Natural killer cell (primary cell): ENCODE measurements around the gene ARSH. TPM values are rescaled to one million over a fixed set of nuclear protein-coding genes. Genes with fewer than 3 reads are reported as not detected.

ENCODE experiments used
- ATAC-seq, 3 donors: fragments of 150-1000 bp in 2 of 3; fragments of 200-7000 bp in 1 of 3; cut with Tn5 transposase; 1 replicate in 1 of 3; 2 replicates in 2 of 3; pipeline ENCODE4 v1.10.0; 2021; ENCODE audit warnings: mild to moderate bottlenecking in 2 of 3, moderate library complexity in 2 of 3
- DNase-seq, 2 donors: peaks; one replicate each; pipeline versions ENCODE4 v3.0.0 to v3.0.0-alpha.2; 2013 to 2021; ENCODE audit warnings: mixed read lengths in 1 of 2
- H3K27ac ChIP-seq: one replicate; pipeline ENCODE4 v1.5.1; 2013; ENCODE audit warnings: mild to moderate bottlenecking, low read length
- H3K27me3 ChIP-seq: one replicate; pipeline ENCODE4 v1.6.1; 2013; ENCODE audit warnings: low read length; ENCODE audit not compliant: control insufficient read depth, insufficient read depth
- H3K36me3 ChIP-seq: one replicate; pipeline ENCODE4 v1.6.1; 2013; ENCODE audit warnings: low read length; ENCODE audit not compliant: control insufficient read depth, insufficient read depth
- H3K4me1 ChIP-seq: one replicate; pipeline ENCODE4 v1.6.1; 2013; ENCODE audit warnings: low read length; ENCODE audit not compliant: control insufficient read depth, insufficient read depth
- H3K4me3 ChIP-seq: one replicate; pipeline ENCODE4 v1.5.1; 2013; ENCODE audit warnings: low read length
- H3K9me3 ChIP-seq: one replicate; pipeline ENCODE4 v1.6.1; 2013; ENCODE audit warnings: low read length; ENCODE audit not compliant: control insufficient read depth, insufficient read depth
- H3K27ac Mint-ChIP-seq, 2 donors: one replicate each; pipeline ENCODE4 v1.8.0; 2022; ENCODE audit warnings: mild to moderate bottlenecking in 2 of 2, mixed read lengths in 2 of 2, moderate library complexity in 1 of 2
- H3K27me3 Mint-ChIP-seq, 2 donors: one replicate each; pipeline ENCODE4 v1.8.0; 2022; ENCODE audit warnings: low read depth in 2 of 2, mixed read lengths in 2 of 2
- H3K36me3 Mint-ChIP-seq: one replicate; pipeline ENCODE4 v1.8.0; 2022; ENCODE audit warnings: mixed read lengths
- H3K4me1 Mint-ChIP-seq, 2 donors: one replicate each; pipeline ENCODE4 v1.8.0; 2022; ENCODE audit warnings: mixed read lengths in 2 of 2
- H3K4me3 Mint-ChIP-seq: one replicate; pipeline ENCODE4 v1.8.0; 2022; ENCODE audit warnings: mild to moderate bottlenecking, moderate library complexity, mixed read lengths
- H3K9me3 Mint-ChIP-seq, 2 donors: one replicate each; pipeline ENCODE4 v1.8.0; 2022; ENCODE audit warnings: mixed read lengths in 2 of 2
- WGBS: methylation state at CpG from one replicate; pipeline ENCODE4 v1.1.7; 2013; ENCODE audit warnings: missing lambda C conversion rate; ENCODE audit not compliant: insufficient coverage; 5-methylcytosine and 5-hydroxymethylcytosine counted together
- intact Hi-C: fragments of 100-400 bp; cut with micrococcal nuclease; formaldehyde crosslinking; loops from one replicate; pipeline ENCODE4 v1.14.2; 2022
- total RNA-seq, 4 donors: library from RNA; stranded (reverse); fragments of 120-200 nt in 1 of 4; gene quantifications; one replicate each; pipeline versions ENCODE4 v1.2.3 to v1.2.4, GENCODE V29; 2013 to 2022
- TF ChIP-seq, protein P1 (sequence below): fragments of 200-600 bp; IDR thresholded peaks from one replicate; pipeline ENCODE4 v1.8.0; 2022; ENCODE audit warnings: antibody characterized with exemption

Gene ARSH
- not detected for total RNA-seq
- not detected for total RNA-seq (2013)

DNA sequence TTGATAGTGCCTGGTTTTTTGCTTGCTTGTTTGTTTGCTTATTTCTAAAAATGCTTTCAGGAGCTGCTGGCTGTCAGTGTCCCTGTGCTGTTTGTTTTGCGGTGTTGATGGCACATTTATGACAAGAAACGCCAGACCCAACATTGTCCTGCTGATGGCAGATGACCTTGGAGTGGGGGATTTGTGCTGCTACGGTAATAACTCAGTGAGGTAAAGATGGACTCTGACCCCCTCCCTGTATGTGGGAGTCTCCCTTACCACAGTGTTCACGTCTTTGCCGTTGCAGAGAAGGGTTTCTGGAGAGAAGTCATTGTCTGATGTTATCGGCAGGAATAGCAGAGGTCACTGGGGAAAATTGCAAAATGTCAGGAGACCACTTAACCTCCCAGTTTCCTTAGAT is at the start of gene ARSH:
ARSH (plus strand) TSS at position 52 of the 400 bp plus-strand sequence; CDS start at position 119, 67 bp downstream.
- Histone ChIP-seq H3K4me1 (no peaks in the 10 kb centered on the region), H3K4me3 (no peak within 1 kb of the TSS), H3K27me3 (no peaks in the 10 kb centered on the region), H3K27ac (no peak within 1 kb of the TSS), H3K36me3 (no peaks in the 10 kb centered on the region), H3K9me3 (no peaks in the 10 kb centered on the region)
- TF ChIP-seq, protein P1, sequence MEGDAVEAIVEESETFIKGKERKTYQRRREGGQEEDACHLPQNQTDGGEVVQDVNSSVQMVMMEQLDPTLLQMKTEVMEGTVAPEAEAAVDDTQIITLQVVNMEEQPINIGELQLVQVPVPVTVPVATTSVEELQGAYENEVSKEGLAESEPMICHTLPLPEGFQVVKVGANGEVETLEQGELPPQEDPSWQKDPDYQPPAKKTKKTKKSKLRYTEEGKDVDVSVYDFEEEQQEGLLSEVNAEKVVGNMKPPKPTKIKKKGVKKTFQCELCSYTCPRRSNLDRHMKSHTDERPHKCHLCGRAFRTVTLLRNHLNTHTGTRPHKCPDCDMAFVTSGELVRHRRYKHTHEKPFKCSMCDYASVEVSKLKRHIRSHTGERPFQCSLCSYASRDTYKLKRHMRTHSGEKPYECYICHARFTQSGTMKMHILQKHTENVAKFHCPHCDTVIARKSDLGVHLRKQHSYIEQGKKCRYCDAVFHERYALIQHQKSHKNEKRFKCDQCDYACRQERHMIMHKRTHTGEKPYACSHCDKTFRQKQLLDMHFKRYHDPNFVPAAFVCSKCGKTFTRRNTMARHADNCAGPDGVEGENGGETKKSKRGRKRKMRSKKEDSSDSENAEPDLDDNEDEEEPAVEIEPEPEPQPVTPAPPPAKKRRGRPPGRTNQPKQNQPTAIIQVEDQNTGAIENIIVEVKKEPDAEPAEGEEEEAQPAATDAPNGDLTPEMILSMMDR: no peak
- Mint-ChIP-seq H3K36me3 (no peaks in the 10 kb centered on the region), H3K9me3 (no peaks in the 10 kb centered on the region), H3K27ac (no peak within 1 kb of the TSS), H3K4me1 (no peaks in the 10 kb centered on the region), H3K27me3 (no peaks in the 10 kb centered on the region), H3K4me3 (no peak within 1 kb of the TSS)
- intact Hi-C loops: no loop called here
- ATAC-seq: no peak
- 81% methylated on average over 3 of the region's 6 CpGs for WGBS
- no peak for DNase-seq

GRCh38 chrX:2958199-2958598 is 48.1 kb upstream of the ARSH start:
- Histone ChIP-seq H3K27ac (no peak overlapping the region), H3K36me3 (no peaks in the 10 kb centered on the region), H3K4me1 (no peaks in the 10 kb centered on the region), H3K27me3 (no peaks in the 10 kb centered on the region), H3K4me3 (no peak overlapping the region), H3K9me3 (no peaks in the 10 kb centered on the region)
- DNase-seq (no peak), ATAC-seq (no peak)
- no peaks in the 10 kb centered on the region for H3K36me3 Mint-ChIP-seq
- intact Hi-C loops: no loop called here
- no peaks in the 10 kb centered on the region for H3K4me1 Mint-ChIP-seq
- no peak overlapping the region for H3K4me3 Mint-ChIP-seq
- TF ChIP-seq, protein P1: no peak
- H3K9me3 Mint-ChIP-seq: no peaks in the 10 kb centered on the region
- H3K27ac Mint-ChIP-seq: no peak overlapping the region
- WGBS: 85% methylated on average over 8 of the region's 9 CpGs
- peaks cover 3 to 47% of the 10 kb centered on the region in 2 donors for H3K27me3 Mint-ChIP-seq

- no peak for ATAC-seq
- 86% methylated on average over 14 of the region's 14 CpGs for WGBS
These were observed 45.4 kb upstream of the ARSH start for GRCh38 chrX:2960861-2961515.

More at GRCh38 chrX:2960861-2961515, 45.4 kb upstream of the ARSH start:
- Mint-ChIP-seq H3K4me3 (no peak overlapping the region), H3K4me1 (no peaks in the 10 kb centered on the region), H3K36me3 (no peaks in the 10 kb centered on the region), H3K27ac (no peak overlapping the region), H3K27me3 (peaks cover 3 to 44% of the 10 kb centered on the region in 2 donors), H3K9me3 (no peaks in the 10 kb centered on the region)
- TF ChIP-seq, protein P1: no peak
- H3K36me3 ChIP-seq: no peaks in the 10 kb centered on the region
- H3K4me3 ChIP-seq: no peak overlapping the region
- H3K4me1 ChIP-seq: no peaks in the 10 kb centered on the region
- no peak for DNase-seq
- H3K27me3 ChIP-seq: no peaks in the 10 kb centered on the region
- H3K9me3 ChIP-seq: no peaks in the 10 kb centered on the region
- intact Hi-C loops: no loop called here
- H3K27ac ChIP-seq: no peak overlapping the region
